IMR-90 (cell line): ENCODE measurements around the gene FCSK. TPM values are rescaled to one million over a fixed set of nuclear protein-coding genes. Genes with fewer than 3 reads are reported as not detected.

Source experiments
- ATAC-seq: fragments of 200-7000 bp; cut with Tn5 transposase; 2 replicates; pipeline ENCODE4 v1.9.1; 2020; ENCODE audit warnings: low read depth, mild to moderate bottlenecking, moderate library complexity
- BruUV-seq: library from RNA; stranded (reverse); fragments of 400-500 nt; replicated peaks from 2 replicates; lab custom pipeline; 2021; lab: Mats Ljungman, UMichigan
- CTCF ChIA-PET: fragments of 300-600 bp; formaldehyde crosslinking; extraction: SDS; loops from one replicate; lab custom pipeline; 2021; ENCODE audit warnings: antibody characterized with exemption; lab: Yijun Ruan, JAX
- POLR2A ChIA-PET: fragments of 300-600 bp; sonication (Branson Sonifier 250); formaldehyde crosslinking; loops from one replicate; lab custom pipeline; 2022; ENCODE audit warnings: antibody characterized with exemption; ENCODE audit not compliant: unreplicated experiment; lab: Charles Lee
- DNase-seq: peaks from one replicate; pipeline ENCODE4 v3.0.0; 2013
- H2AFZ ChIP-seq: replicated peaks from 2 replicates; pipeline ENCODE3; 2013; ENCODE audit warnings: low read length, mild to moderate bottlenecking; ENCODE audit not compliant: poor library complexity
- H2AK5ac ChIP-seq: 2 replicates; pipeline ENCODE4 v1.6.1; 2013; ENCODE audit warnings: low read depth, low read length, inconsistent platforms
- H2AK9ac ChIP-seq: replicated peaks from 2 replicates; pipeline ENCODE3; 2013; ENCODE audit warnings: mild to moderate bottlenecking, low read depth, low read length, moderate library complexity; ENCODE audit not compliant: poor library complexity
- H2BK120ac ChIP-seq: 2 replicates; pipeline ENCODE4 v1.6.1; 2013; ENCODE audit warnings: low read depth, low read length, inconsistent platforms
- H2BK15ac ChIP-seq: 3 replicates; pipeline ENCODE4 v1.6.1; 2013; ENCODE audit warnings: low read depth, low read length, inconsistent platforms
- H2BK20ac ChIP-seq: 2 replicates; pipeline ENCODE4 v1.6.1; 2013; ENCODE audit warnings: low read depth, mild to moderate bottlenecking, inconsistent platforms, low read length, moderate library complexity
- H2BK5ac ChIP-seq: 2 replicates; pipeline ENCODE4 v1.6.1; 2013; ENCODE audit warnings: mild to moderate bottlenecking, low read depth, low read length, inconsistent platforms; ENCODE audit not compliant: poor library complexity, severe bottlenecking
- H3K14ac ChIP-seq: replicated peaks from 2 replicates; pipeline ENCODE4 v1.6.1; 2013; ENCODE audit warnings: low read depth, low read length, inconsistent platforms
- H3K18ac ChIP-seq: 2 replicates; pipeline ENCODE4 v1.6.1; 2013; ENCODE audit warnings: low read depth, low read length, control low read depth
- H3K23ac ChIP-seq: 2 replicates; pipeline ENCODE4 v1.6.1; 2013; ENCODE audit warnings: low read depth, low read length, inconsistent platforms
- H3K27ac ChIP-seq: 2 replicates; pipeline ENCODE4 v1.5.1; 2013; ENCODE audit warnings: mild to moderate bottlenecking, control low read depth, low read length; ENCODE audit not compliant: insufficient read depth
- H3K27me3 ChIP-seq: 2 replicates; pipeline ENCODE4 v1.6.1; 2013; ENCODE audit warnings: low read length; ENCODE audit not compliant: control insufficient read depth, insufficient read depth
- H3K36me3 ChIP-seq: 2 replicates; pipeline ENCODE4 v1.6.1; 2013; ENCODE audit warnings: low read length, mixed read lengths; ENCODE audit not compliant: control insufficient read depth, insufficient read depth
- H3K4ac ChIP-seq: 2 replicates; pipeline ENCODE4 v1.6.1; 2013; ENCODE audit warnings: low read depth, low read length, inconsistent platforms
- H3K4me1 ChIP-seq: 2 replicates; pipeline ENCODE4 v1.6.1; 2013; ENCODE audit warnings: low read length, mixed read lengths; ENCODE audit not compliant: control insufficient read depth, insufficient read depth
- H3K4me2 ChIP-seq: 2 replicates; pipeline ENCODE4 v1.6.1; 2013; ENCODE audit warnings: low read depth, mild to moderate bottlenecking, control low read depth, low read length, moderate library complexity
- H3K4me3 ChIP-seq: 2 replicates; pipeline ENCODE4 v1.5.1; 2013; ENCODE audit warnings: low read depth, mild to moderate bottlenecking, control low read depth, low read length, moderate library complexity; ENCODE audit not compliant: insufficient read depth
- H3K56ac ChIP-seq: 2 replicates; pipeline ENCODE4 v1.6.1; 2013; ENCODE audit warnings: low read length, inconsistent platforms; ENCODE audit not compliant: insufficient read depth; ENCODE audit errors: extremely low read depth
- H3K79me1 ChIP-seq, 2 experiments: 2 replicates each; pipeline ENCODE4 v1.6.1; 2013; ENCODE audit warnings: low read length in 2 of 2, inconsistent platforms in 1 of 2, low read depth in 1 of 2
- H3K9ac ChIP-seq: 2 replicates; pipeline ENCODE4 v1.6.1; 2013; ENCODE audit warnings: low read depth, low read length, control low read depth
- H3K9me1 ChIP-seq: 2 replicates; pipeline ENCODE4 v1.6.1; 2013; ENCODE audit warnings: low read length, inconsistent platforms; ENCODE audit not compliant: insufficient read depth
- H3K9me3 ChIP-seq: 2 replicates; pipeline ENCODE4 v1.6.1; 2013; ENCODE audit warnings: low read length; ENCODE audit not compliant: control insufficient read depth, insufficient read depth
- H4K20me1 ChIP-seq: 2 replicates; pipeline ENCODE4 v1.6.1; 2013; ENCODE audit warnings: low read length, inconsistent platforms; ENCODE audit not compliant: insufficient read depth
- H4K5ac ChIP-seq: 2 replicates; pipeline ENCODE4 v1.6.1; 2013; ENCODE audit warnings: mild to moderate bottlenecking, low read depth, low read length, control low read depth
- H4K8ac ChIP-seq, 2 experiments: 2 replicates each; pipeline ENCODE4 v1.6.1; 2013; ENCODE audit warnings: low read depth in 2 of 2, low read length in 2 of 2, control low read depth in 1 of 2, inconsistent platforms in 1 of 2
- H4K91ac ChIP-seq: 2 replicates; pipeline ENCODE4 v1.6.1; 2013; ENCODE audit warnings: low read depth, low read length, inconsistent platforms; ENCODE audit not compliant: insufficient read depth
- NFE2L2 ChIP-seq: fragments of 150-350 bp; IDR thresholded peaks from 2 replicates; pipeline ENCODE4 v1.6.1; 2016; ENCODE audit warnings: low read depth, mild to moderate bottlenecking, low read length
- SMC3 ChIP-seq: fragments of 150-350 bp; IDR thresholded peaks from 2 replicates; pipeline ENCODE4 v1.6.1; 2016; ENCODE audit warnings: low read depth, mild to moderate bottlenecking, antibody characterized with exemption, low read length, moderate library complexity
- WGBS, 2 experiments: methylation state at CpG; one replicate each; pipeline versions ENCODE4 v1.1.5 to v1.1.7; 2013; ENCODE audit warnings: missing lambda C conversion rate in 2 of 2; ENCODE audit not compliant: insufficient read length in 1 of 2; ENCODE audit errors: extremely low coverage in 2 of 2; 5-methylcytosine and 5-hydroxymethylcytosine counted together
- dilution Hi-C: fragments of 300-500 bp; cut with HindIII; formaldehyde crosslinking; loops from one replicate; pipeline ENCODE4 v1.14.3; 2018; ENCODE audit warnings: low sequenced_read_pairs; ENCODE audit not compliant: unreplicated experiment
- in situ Hi-C: fragments of 300-500 bp; cut with MboI; formaldehyde crosslinking; loops from 3 replicates; pipeline ENCODE4 v1.14.3; 2019; ENCODE audit warnings: low sequenced_read_pairs, inconsistent platforms, mixed read lengths
- intact Hi-C: fragments of 100-400 bp; cut with micrococcal nuclease; formaldehyde crosslinking; loops from 2 replicates; pipeline ENCODE4 v1.10.0; 2022
- polyA plus RNA-seq, 3 experiments: library from polyadenylated mRNA; depleted of rRNA; stranded (reverse); fragments of >200 nt; gene quantifications; 2 replicates each; pipeline ENCODE4 v1.2.3, GENCODE V29; 2012; ENCODE audit warnings: low replicate concordance in 1 of 3
- total RNA-seq: library from RNA; depleted of rRNA; stranded (reverse); fragments of >200 nt; gene quantifications from 2 replicates; pipeline ENCODE4 v1.2.3, GENCODE V29; 2012

The FCSK gene
- total and polyA plus RNA-seq, 2 of the 4 experiments (the other 2 are of a cell fraction) = 6.1 to 7.2 TPM

GRCh38 chr16:70481929-70482536, 27.6 kb downstream of the FCSK start:
- CTCF ChIA-PET = no interaction called here
- Histone ChIP-seq H3K56ac (no peak overlapping the region), H3K4ac (peak overlapping the region; percentile 24), H3K4me1 (peaks cover 11% of the 10 kb centered on the region), H4K91ac (no peak overlapping the region), H3K9ac (no peak overlapping the region), H3K27ac (no peak overlapping the region), H3K36me3 (peaks cover 57% of the 10 kb centered on the region), H3K27me3 (no peaks in the 10 kb centered on the region), H2AFZ (peak overlapping the region; percentile 2), H3K18ac (peak overlapping the region; percentile 21; the same call in 1 of the 2 replicates), H2BK5ac (peak overlapping the region; percentile 79), H2AK9ac (peak overlapping the region; percentile 3), H3K79me1 (peaks cover 0 to 4% of the 10 kb centered on the region in 2 experiments; a peak in 1 of 4 replicates), H3K14ac (peak overlapping the region; percentile 57; the same call in 1 of the 2 replicates), H4K5ac (no peak overlapping the region), H2BK120ac (0 out of 2 replicates have a peak overlapping the region, but pooled peaks have one; percentile 46), H3K9me3 (no peaks in the 10 kb centered on the region), H4K20me1 (no peaks in the 10 kb centered on the region), H3K4me3 (no peak overlapping the region), H2AK5ac (no peak overlapping the region), H4K8ac (peak overlapping the region in 1 of 2 experiments; percentile 25; a peak in 1 of 4 replicates), H3K9me1 (peaks cover 20% of the 10 kb centered on the region), H2BK20ac (no peak overlapping the region), H3K23ac (no peak overlapping the region), H3K4me2 (no peak overlapping the region), H2BK15ac (no peak overlapping the region)
- BruUV-seq = no TSS peak
- dilution Hi-C loops = no loop called here
- ATAC-seq = peak; percentile 84
- intact Hi-C loops = loop anchor here (5.0 kb wide), 1 partner anchor 100 kb away; no protein-coding TSS in a partner anchor
- in situ Hi-C loops = no loop called here
- TF ChIP-seq NFE2L2 = no peak
- TF ChIP-seq SMC3 = 0 out of 2 replicates have a peak, but pooled peaks have one; percentile 4
- WGBS, 2 experiments = 63% methylated on average over 1 of the region's 7 CpGs; no CpG with 5 or more reads in 1 of the 2 experiments
- POLR2A ChIA-PET = no interaction called here
- peak; percentile 57 for DNase-seq
